AG10803 (cell line): Measurements from ENCODE around the gene SEPTIN10.
A peak's percentile ranks its signal among the peaks of the same experiment; 100 is the strongest.

Experiments used
- DNase-seq: peaks from one replicate; pipeline ENCODE4 v3.0.0; 2010; ENCODE audit warnings: low read depth
- H3K4me3 ChIP-seq: 2 replicates; pipeline ENCODE4 v1.5.1; 2011; ENCODE audit warnings: mild to moderate bottlenecking, low read length, control low read depth
- TF ChIP-seq, protein P1 (sequence below): conservative IDR thresholded peaks from 2 replicates; pipeline ENCODE4 v1.5.1; 2011; ENCODE audit warnings: mild to moderate bottlenecking, low read length, control low read depth, inconsistent platforms

SEPTIN10 gene

DNA sequence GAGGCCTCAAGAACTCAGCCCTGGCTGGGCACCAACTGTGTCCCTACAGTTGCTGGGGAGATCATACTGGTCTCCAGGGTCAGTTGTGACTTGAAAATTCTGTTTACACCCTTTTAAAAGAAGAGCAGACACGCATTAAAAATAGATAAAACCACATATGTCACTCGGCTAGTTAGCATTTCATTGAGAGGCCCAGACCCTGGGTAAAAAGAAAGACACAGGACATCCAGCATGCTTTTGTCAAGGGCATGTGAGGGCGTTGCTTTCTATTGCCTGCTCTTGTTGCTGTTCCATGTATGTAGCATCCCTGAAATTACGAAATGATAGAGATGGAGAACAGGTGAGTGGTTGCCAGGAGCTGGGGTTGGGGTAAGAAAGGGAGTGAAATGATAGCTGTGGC, 94.3 kb downstream of the SEPTIN10 start:
- DNase-seq: no peak
- no peak overlapping the region for H3K4me3 ChIP-seq
- TF ChIP-seq, protein P1, sequence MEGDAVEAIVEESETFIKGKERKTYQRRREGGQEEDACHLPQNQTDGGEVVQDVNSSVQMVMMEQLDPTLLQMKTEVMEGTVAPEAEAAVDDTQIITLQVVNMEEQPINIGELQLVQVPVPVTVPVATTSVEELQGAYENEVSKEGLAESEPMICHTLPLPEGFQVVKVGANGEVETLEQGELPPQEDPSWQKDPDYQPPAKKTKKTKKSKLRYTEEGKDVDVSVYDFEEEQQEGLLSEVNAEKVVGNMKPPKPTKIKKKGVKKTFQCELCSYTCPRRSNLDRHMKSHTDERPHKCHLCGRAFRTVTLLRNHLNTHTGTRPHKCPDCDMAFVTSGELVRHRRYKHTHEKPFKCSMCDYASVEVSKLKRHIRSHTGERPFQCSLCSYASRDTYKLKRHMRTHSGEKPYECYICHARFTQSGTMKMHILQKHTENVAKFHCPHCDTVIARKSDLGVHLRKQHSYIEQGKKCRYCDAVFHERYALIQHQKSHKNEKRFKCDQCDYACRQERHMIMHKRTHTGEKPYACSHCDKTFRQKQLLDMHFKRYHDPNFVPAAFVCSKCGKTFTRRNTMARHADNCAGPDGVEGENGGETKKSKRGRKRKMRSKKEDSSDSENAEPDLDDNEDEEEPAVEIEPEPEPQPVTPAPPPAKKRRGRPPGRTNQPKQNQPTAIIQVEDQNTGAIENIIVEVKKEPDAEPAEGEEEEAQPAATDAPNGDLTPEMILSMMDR: no peak

DNA sequence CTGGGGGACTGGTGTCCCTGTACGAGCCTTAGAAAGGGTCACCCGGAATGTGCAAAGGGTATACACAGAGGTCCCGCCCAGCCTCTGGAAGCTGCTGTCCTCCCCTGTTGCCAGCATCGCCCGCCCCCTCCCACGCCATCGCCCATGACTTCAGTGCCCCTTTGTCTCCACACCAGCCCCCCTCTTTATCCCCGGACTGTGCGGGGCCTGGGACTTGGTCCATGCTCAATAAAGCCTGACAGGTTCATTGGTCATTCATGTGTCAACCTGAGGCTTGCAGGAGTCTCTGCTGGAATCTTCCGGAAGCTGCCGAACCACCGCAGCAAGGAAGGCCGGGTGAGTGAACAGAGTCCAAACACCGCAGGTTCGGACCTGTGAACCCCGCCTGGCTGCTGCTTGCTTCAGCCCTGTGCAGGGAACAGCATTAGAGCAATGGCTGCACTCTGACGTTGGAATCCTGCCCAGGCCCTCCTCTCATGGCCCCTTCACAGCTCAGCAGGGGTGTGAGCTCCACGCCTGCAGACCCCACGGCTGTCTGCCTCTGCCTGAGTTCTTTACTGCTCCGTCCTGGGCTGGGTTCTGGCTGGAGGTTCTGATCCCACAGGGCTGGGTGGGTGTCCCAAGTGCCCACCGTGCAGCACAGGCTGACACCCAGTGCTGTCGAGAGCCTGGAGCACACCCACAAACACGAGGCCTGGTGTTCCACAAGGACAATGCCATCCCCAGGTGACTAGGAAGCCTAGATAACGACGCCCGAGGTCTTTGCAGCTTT, 96.5 kb downstream of the SEPTIN10 start:
- DNase-seq: no peak
- TF ChIP-seq, protein P1: no peak
- no peak overlapping the region for H3K4me3 ChIP-seq

DNA sequence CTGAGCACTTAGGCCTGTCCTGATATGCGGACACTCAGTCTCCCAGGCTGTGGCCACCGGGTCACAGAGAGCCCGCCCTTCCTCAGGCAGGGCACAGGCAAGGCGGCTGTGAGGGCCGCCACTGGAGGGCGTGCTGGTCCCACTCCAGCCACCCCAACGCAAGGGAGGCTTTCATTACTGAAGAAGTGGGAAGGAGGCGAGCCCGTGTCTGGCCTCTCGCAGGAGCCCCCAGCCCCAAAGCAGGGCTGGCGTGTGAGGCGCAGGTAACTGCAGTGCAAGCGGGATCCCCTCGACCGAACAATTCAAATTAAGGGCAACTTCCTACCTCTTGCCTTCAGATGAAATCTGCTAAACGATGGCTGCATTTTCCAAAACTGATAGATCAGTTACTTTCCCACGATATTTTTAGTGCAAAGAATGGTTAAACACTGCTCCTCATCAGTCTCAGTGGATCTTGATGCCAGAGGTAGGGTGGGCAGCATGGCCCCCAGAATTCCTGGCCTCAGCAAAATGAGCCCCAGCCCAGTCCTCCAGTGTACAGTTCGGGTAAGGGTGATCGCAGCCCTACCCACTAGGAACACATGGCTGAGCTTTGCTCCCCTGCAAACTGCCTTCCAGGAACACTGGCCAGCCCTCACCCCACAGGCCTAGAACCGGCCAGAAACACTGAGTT, 97.2 kb downstream of the SEPTIN10 start:
- no peak overlapping the region for H3K4me3 ChIP-seq
- TF ChIP-seq, protein P1: peak; percentile 36
- no peak for DNase-seq

DNA sequence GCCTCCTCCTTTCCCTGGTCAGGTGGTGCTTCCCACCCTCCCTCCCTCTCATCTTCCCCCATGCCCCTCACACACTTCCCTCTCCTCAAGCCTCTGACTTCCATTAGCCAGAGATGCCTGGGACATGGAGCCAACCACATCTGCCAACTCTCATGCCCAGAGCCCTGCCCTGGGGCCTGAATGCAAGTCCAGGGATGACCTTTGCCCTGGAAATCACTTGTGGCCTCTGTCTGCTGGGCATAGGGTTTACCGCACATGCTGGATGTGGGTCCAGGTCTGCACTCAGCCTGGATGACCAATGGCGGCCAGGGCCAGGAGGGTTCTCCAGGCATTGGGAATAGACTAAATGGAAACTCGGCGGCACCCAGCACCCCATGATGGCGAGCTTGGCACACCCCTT, 98.9 kb downstream of the SEPTIN10 start:
- TF ChIP-seq, protein P1: no peak
- no peak overlapping the region for H3K4me3 ChIP-seq
- DNase-seq: no peak

DNA sequence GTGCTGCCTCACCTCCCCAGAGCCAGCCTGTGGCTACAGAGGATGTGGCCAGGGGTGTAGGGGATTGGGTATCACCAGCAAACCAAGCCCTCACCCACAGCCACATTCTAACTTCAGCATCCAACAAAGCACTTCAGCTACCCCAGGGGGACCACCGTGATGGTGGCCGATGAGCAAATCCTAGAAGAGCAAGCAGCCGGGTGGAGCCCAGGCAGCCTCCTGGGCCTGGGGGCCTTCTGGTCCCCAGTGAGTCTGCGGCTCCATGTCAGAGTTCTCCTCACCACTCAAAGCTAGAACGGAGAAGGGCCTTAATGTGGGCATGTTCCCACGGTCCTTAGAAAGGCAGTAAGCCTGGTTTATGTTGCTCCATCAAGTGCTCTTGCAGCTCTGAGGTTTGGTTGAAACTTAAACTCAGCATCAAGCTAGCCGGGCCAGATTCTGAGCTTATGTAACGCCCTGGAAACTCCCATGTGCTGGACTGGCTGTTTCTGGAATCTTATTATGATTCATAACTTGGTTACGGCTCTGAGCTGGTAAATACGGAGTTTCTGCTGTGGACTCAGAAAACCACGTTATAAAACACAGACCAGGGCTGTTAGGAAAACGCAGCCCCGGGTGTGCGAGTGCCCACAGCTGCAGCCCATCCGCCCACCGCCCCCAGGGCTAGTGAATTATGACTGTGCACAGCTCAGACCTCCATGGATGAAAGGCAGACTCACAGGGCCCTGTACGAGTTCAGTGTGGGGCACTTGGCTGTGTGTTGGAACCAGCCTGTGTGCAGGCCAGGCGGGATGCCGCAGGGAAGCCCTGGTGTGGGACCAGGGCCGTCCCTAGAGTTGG, 99.8 kb downstream of the SEPTIN10 start:
- peak; percentile 97 for DNase-seq
- peak overlapping the region; percentile 13 for H3K4me3 ChIP-seq
- TF ChIP-seq, protein P1: no peak

DNA sequence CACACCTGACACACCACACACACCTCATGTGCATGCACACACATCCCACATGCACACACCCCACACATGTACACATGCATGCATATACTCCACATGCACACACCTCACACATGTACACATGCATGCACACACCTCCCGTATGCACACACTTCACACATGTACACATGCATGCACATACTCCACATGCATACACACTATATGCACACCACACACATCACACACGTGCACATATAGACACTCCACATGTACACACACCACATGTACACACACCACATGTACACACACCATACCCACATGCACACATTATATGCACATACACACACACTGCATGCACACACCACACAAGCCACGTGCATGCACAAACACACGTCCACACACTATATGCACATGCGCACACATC, 100.5 kb downstream of the SEPTIN10 start:
- DNase-seq: no peak
- TF ChIP-seq, protein P1: no peak
- no peak overlapping the region for H3K4me3 ChIP-seq
